Measurements from ENCODE around the gene RHOV.

GRCh38 chr15:40881351-40881750 lies 7.3 kb upstream of the RHOV start:
- TF ChIP-seq, protein P1, sequence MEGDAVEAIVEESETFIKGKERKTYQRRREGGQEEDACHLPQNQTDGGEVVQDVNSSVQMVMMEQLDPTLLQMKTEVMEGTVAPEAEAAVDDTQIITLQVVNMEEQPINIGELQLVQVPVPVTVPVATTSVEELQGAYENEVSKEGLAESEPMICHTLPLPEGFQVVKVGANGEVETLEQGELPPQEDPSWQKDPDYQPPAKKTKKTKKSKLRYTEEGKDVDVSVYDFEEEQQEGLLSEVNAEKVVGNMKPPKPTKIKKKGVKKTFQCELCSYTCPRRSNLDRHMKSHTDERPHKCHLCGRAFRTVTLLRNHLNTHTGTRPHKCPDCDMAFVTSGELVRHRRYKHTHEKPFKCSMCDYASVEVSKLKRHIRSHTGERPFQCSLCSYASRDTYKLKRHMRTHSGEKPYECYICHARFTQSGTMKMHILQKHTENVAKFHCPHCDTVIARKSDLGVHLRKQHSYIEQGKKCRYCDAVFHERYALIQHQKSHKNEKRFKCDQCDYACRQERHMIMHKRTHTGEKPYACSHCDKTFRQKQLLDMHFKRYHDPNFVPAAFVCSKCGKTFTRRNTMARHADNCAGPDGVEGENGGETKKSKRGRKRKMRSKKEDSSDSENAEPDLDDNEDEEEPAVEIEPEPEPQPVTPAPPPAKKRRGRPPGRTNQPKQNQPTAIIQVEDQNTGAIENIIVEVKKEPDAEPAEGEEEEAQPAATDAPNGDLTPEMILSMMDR (conservative IDR thresholded peaks at IDR 0.05 in 1 of 2, IDR thresholded peaks at IDR 0.05 in 1 of 2; ENCODE audit: extremely low read depth in 1 of 2, insufficient read depth in 1 of 2, low read depth in 1 of 2, low read length in 2 of 2) = no peak
- TF ChIP-seq EZH2 (IDR thresholded peaks at IDR 0.05; ENCODE audit: borderline replicate concordance, low read length) = no peak
